ENCODE results near the gene WWOX. TPM values are rescaled to one million over a fixed set of nuclear protein-coding genes. Genes with fewer than 3 reads are reported as not detected.

Gene WWOX
- total and polyA plus RNA-seq, 2 of the 13 experiments (the other 11 are each of a cell fraction or from before 2014, with no cell fraction given) = 9.1 to 37.4 TPM

DNA sequence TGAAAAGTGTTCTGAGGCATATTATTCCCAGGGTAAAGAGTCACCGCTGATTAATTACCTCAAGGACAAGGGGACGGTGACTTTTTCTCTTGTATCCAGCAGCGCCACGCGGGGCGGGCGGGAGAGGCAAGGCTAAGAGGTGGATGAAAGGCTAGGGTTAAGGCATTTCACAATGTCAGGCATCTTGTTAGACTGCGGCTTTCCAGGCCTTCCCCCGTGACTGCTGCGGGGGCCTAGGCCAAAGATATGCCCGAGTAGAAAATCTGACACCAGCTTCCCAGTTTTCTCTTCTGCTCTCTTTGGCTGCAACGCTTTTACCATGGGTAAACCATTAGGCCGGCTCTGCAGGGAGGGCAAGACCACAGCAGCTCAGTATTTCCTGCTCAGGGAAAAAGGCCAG lies 802.9 kb downstream of the WWOX start:
- intact Hi-C loops (cut with micrococcal nuclease; ENCODE audit: unreplicated experiment) = no loop called here
- POLR2A ChIA-PET = no interaction called here
- 85% methylated on average over 13 of the region's 13 CpGs for WGBS (ENCODE audit: low lambda C conversion rate)
- TF ChIP-seq ZMAT5 (CRISPR knock-in tag; IDR thresholded peaks at IDR 0.05; ENCODE audit: borderline replicate concordance, low read depth) (no peak), MZF1 (CRISPR knock-in tag; IDR thresholded peaks at IDR 0.05; ENCODE audit: borderline replicate concordance) (no peak), CEBPG (CRISPR knock-in tag; IDR thresholded peaks at IDR 0.05) (no peak), GABPA (IDR thresholded peaks at IDR 0.05; ENCODE audit: low read depth, low read length) (no peak), GABPA (CRISPR knock-in tag; IDR thresholded peaks at IDR 0.05; ENCODE audit: low read depth) (no peak), HOXD1 (CRISPR knock-in tag; IDR thresholded peaks at IDR 0.05) (no peak), ZNF121 (CRISPR knock-in tag; IDR thresholded peaks at IDR 0.05) (no peak), HES4 (CRISPR knock-in tag; IDR thresholded peaks at IDR 0.05; ENCODE audit: borderline replicate concordance) (no peak), EHMT2 (IDR thresholded peaks at IDR 0.05; ENCODE audit: borderline replicate concordance, low read depth, low read length) (no peak)
- TF ChIP-seq, protein P1, sequence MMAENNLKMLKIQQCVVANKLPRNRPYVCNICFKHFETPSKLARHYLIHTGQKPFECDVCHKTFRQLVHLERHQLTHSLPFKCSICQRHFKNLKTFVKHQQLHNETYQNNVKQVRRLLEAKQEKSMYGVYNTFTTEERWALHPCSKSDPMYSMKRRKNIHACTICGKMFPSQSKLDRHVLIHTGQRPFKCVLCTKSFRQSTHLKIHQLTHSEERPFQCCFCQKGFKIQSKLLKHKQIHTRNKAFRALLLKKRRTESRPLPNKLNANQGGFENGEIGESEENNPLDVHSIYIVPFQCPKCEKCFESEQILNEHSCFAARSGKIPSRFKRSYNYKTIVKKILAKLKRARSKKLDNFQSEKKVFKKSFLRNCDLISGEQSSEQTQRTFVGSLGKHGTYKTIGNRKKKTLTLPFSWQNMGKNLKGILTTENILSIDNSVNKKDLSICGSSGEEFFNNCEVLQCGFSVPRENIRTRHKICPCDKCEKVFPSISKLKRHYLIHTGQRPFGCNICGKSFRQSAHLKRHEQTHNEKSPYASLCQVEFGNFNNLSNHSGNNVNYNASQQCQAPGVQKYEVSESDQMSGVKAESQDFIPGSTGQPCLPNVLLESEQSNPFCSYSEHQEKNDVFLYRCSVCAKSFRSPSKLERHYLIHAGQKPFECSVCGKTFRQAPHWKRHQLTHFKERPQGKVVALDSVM (CRISPR knock-in tag; IDR thresholded peaks at IDR 0.05) = no peak
- TF ChIP-seq, protein P2, sequence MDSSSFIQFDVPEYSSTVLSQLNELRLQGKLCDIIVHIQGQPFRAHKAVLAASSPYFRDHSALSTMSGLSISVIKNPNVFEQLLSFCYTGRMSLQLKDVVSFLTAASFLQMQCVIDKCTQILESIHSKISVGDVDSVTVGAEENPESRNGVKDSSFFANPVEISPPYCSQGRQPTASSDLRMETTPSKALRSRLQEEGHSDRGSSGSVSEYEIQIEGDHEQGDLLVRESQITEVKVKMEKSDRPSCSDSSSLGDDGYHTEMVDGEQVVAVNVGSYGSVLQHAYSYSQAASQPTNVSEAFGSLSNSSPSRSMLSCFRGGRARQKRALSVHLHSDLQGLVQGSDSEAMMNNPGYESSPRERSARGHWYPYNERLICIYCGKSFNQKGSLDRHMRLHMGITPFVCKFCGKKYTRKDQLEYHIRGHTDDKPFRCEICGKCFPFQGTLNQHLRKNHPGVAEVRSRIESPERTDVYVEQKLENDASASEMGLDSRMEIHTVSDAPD (CRISPR knock-in tag; IDR thresholded peaks at IDR 0.05) = no peak
- Histone ChIP-seq H3K4me3 (replicated peaks in 1 of 3; ENCODE audit: insufficient read depth in 1 of 3, low read depth in 2 of 3, low read length in 3 of 3) (no peak overlapping the region), H3K36me3 (replicated peaks in 1 of 2; ENCODE audit: control insufficient read depth in 1 of 2, insufficient read depth in 2 of 2, low read length in 2 of 2) (no peaks in the 10 kb centered on the region), H4K20me1 (ENCODE audit: insufficient read depth, low read length) (no peaks in the 10 kb centered on the region), H3K27me3 (ENCODE audit: control insufficient read depth in 1 of 2, insufficient read depth in 2 of 2, low read length in 2 of 2) (no peaks in the 10 kb centered on the region), H3K79me2 (ENCODE audit: insufficient read depth, low read length) (no peaks in the 10 kb centered on the region), H3K9me3 (ENCODE audit: low read length) (no peaks in the 10 kb centered on the region), H3K27ac (ENCODE audit: extremely low read length, insufficient read depth, low read length) (no peak overlapping the region), H2AFZ (ENCODE audit: low read length) (no peak overlapping the region), H3K4me2 (ENCODE audit: low read depth, low read length) (no peak overlapping the region), H3K9ac (ENCODE audit: insufficient read depth, low read depth, low read length) (no peak overlapping the region), H3K4me1 (ENCODE audit: insufficient read depth, low read length) (no peaks in the 10 kb centered on the region)
- ATAC-seq (no peak), FAIRE-seq (no peak), DNase-seq (ENCODE audit: low spot score) (no peak)
- no TSS peak for BruUV-seq (replicated peaks)
- in situ Hi-C loops (cut with HindIII; ENCODE audit: extremely low pct_ligation_motif_present, low pct_unique_long_range_greater_than_20kb) = no loop called here
- CTCF ChIA-PET (ENCODE audit: low intra/inter-chr PET ratio, low total read pairs) = no interaction called here
